Esophagus squamous epithelium (tissue), 5 donors: Measurements from ENCODE around the gene PSMD6. TPM values are rescaled to one million over a fixed set of nuclear protein-coding genes. Genes with fewer than 3 reads are reported as not detected.

Experiments
- DNase-seq: peaks from one replicate; lab custom pipeline; 2025; lab: John Stamatoyannopoulos, UW
- H3K27ac ChIP-seq, 4 donors: fragments of 200-600 bp; sonication (generic); one replicate each; pipeline ENCODE4 v1.5.1; 2016 to 2019; ENCODE audit warnings: mild to moderate bottlenecking in 1 of 4
- H3K27me3 ChIP-seq, 4 donors: fragments of 200-600 bp; sonication (generic); 1 replicate in 3 of 4; 2 replicates in 1 of 4; pipeline versions ENCODE4 v1.5.1 to v1.6.0; 2017 to 2021; ENCODE audit warnings: antibody characterized with exemption in 1 of 4
- H3K36me3 ChIP-seq, 3 donors: fragments of 200-600 bp; sonication (generic); one replicate each; pipeline ENCODE4 v1.5.1; 2016 to 2019
- H3K4me1 ChIP-seq, 3 donors: fragments of 200-600 bp; sonication (generic); one replicate each; pipeline ENCODE4 v1.5.1; 2017 to 2019
- H3K4me3 ChIP-seq, 4 donors: fragments of 200-600 bp; sonication (generic); 1 replicate in 3 of 4; 2 replicates in 1 of 4; pipeline ENCODE4 v1.5.1; 2016 to 2019; ENCODE audit warnings: mild to moderate bottlenecking in 2 of 4, moderate library complexity in 1 of 4
- H3K9me3 ChIP-seq, 3 donors: fragments of 200-600 bp; sonication (generic); one replicate each; pipeline ENCODE4 v1.5.1; 2016 to 2019
- CTCF ChIP-seq, 6 experiments: fragments of 450-650 bp in 4 of 6; fragments of 200-600 bp in 2 of 6; sonication (generic) in 2 of 6; IDR thresholded peaks; one replicate each; pipeline ENCODE4 v1.5.1; 2016 to 2019; ENCODE audit warnings: antibody characterized with exemption in 6 of 6, mild to moderate bottlenecking in 4 of 6, moderate library complexity in 4 of 6
- POLR2A ChIP-seq, 4 donors: fragments of 450-650 bp; IDR thresholded peaks; one replicate each; pipeline ENCODE4 v1.6.1; 2017; ENCODE audit warnings: antibody characterized with exemption in 4 of 4, mild to moderate bottlenecking in 4 of 4, moderate library complexity in 3 of 4
- WGBS, 2 donors: methylation state at CpG; one replicate each; pipeline ENCODE4 v1.1.5; 2018; 5-methylcytosine and 5-hydroxymethylcytosine counted together
- intact Hi-C: fragments of 100-400 bp; cut with DNase I; formaldehyde crosslinking; loops from one replicate; pipeline ENCODE4 v1.15.0; 2022
- total RNA-seq, 4 donors: library from RNA; depleted of rRNA; stranded (reverse); fragments of >200 nt; gene quantifications; one replicate each; pipeline ENCODE4 v1.1.0, GENCODE V29; 2016
- donor health status: DM: yes; HTN: yes; CAD: no.

The PSMD6 gene
- total RNA-seq, 4 donors from 2014 or later = 53.1 to 102 (median 81.6) TPM

DNA sequence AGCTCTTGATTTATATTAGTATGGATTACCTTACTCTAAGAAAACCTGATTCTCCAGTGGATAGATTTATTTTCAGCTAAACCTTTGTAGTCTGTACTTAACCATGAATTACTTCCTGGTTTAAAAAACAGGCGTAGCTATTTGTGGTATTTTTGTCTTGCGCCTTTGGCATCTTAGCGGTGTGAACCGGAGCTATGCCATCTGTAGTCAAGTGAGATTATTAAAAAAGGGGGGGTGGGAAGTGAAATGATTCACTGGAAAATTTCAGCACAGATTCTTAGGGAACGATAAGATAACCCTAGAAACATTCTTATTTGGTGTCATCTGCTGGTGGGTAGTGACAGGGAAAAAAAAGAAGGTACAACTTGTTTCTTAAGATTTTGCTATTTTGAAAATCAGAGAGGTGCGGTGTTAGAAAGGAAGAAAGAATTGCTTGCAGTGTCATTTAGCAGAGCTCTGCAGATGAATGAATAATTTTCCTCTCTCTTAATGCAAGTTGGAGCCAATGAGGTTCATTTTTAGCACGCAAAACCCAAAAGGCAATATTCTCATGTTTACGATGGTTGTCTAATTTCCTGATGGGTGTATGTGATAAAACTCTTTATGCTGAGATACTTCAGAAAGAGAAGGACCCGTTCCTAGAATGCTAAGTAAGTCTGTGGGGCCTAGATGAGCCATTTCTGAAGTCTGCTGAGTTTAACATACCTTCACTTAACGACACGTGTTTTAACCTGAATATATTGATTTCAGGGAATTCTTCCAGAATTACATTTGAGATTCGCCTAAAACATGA is 44.0 kb downstream of the PSMD6 start:
- intact Hi-C loops = no loop called here
- H3K9me3 ChIP-seq = no peaks in the 10 kb centered on the region
- peaks cover 0 to 45% (median 16%) of the 10 kb centered on the region in 3 donors for H3K36me3 ChIP-seq
- no peak for DNase-seq
- H3K4me3 ChIP-seq = no peak overlapping the region
- peak overlapping the region in 2 of 4 donors; percentile 6 to 18 for H3K27ac ChIP-seq
- TF ChIP-seq CTCF (IDR thresholded peaks at IDR 0.05) = peak in 1 of 6 experiments; percentile 20
- TF ChIP-seq POLR2A (IDR thresholded peaks at IDR 0.05) = no peak
- 56 to 61% methylated on average over 12 of the region's 12 CpGs for WGBS, 2 donors
- no peaks in the 10 kb centered on the region for H3K27me3 ChIP-seq
- H3K4me1 ChIP-seq = peaks cover 17 to 68% (median 28%) of the 10 kb centered on the region in 3 donors

DNA sequence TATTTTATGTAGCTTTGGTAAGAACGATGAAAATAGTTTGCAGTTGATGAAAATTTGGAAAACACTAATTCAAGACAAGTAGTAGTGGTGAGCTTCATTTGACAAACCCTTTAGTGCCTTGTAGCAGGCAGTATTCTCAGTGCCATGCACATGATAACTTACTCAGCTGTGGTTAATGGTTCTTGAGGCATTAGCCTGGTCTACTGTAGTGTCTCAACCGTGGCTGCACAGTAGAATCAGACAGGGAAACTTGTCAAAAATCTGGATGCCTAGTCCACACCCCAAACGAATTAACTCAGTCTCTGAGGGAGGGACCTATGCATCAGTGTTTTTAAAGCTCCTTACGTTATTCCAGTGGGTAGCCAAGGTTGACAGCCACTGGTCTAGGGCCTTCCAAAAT is 45.4 kb downstream of the PSMD6 start:
- DNase-seq = no peak
- Histone ChIP-seq H3K4me1 (peaks cover 21 to 77% (median 29%) of the 10 kb centered on the region in 3 donors), H3K27ac (peak overlapping the region in 1 of 4 donors; percentile 18), H3K36me3 (peaks cover 0 to 40% (median 11%) of the 10 kb centered on the region in 3 donors), H3K27me3 (no peaks in the 10 kb centered on the region), H3K9me3 (no peaks in the 10 kb centered on the region), H3K4me3 (no peak overlapping the region)
- WGBS, 2 donors = 50 to 73% methylated on average over 4 of the region's 4 CpGs
- intact Hi-C loops = no loop called here
- TF ChIP-seq CTCF (IDR thresholded peaks at IDR 0.05) (no peak), POLR2A (IDR thresholded peaks at IDR 0.05) (no peak)

- TF ChIP-seq POLR2A (IDR thresholded peaks at IDR 0.05) = no peak
- TF ChIP-seq CTCF (IDR thresholded peaks at IDR 0.05) = no peak
- intact Hi-C loops = no loop called here
Observed at GRCh38 chr3:63976872-63977200, 46.5 kb downstream of the PSMD6 start.

GRCh38 chr3:63976161-63976871 is 47.0 kb downstream of the PSMD6 start:
- no peak overlapping the region for H3K4me3 ChIP-seq
- peak overlapping the region; percentile 6 to 66 (median 50) for H3K27ac ChIP-seq
- TF ChIP-seq POLR2A (IDR thresholded peaks at IDR 0.05) = no peak
- no peak for TF ChIP-seq CTCF (IDR thresholded peaks at IDR 0.05)
- peaks cover 0 to 25% (median 10%) of the 10 kb centered on the region in 3 donors for H3K36me3 ChIP-seq
- peaks cover 27 to 93% (median 43%) of the 10 kb centered on the region in 3 donors for H3K4me1 ChIP-seq
- intact Hi-C loops = no loop called here
- no peaks in the 10 kb centered on the region for H3K27me3 ChIP-seq
- no peaks in the 10 kb centered on the region for H3K9me3 ChIP-seq
- 57 to 67% methylated on average over 4 of the region's 4 CpGs for WGBS, 2 donors
- DNase-seq = no peak

More at GRCh38 chr3:63976872-63977200, 46.5 kb downstream of the PSMD6 start:
- H3K27me3 ChIP-seq = no peaks in the 10 kb centered on the region
- no peak overlapping the region for H3K4me3 ChIP-seq
- peaks cover 27 to 88% (median 39%) of the 10 kb centered on the region in 3 donors for H3K4me1 ChIP-seq
- peak overlapping the region in 2 of 4 donors; percentile 63 to 66 for H3K27ac ChIP-seq
- H3K9me3 ChIP-seq = no peaks in the 10 kb centered on the region
- peaks cover 0 to 30% (median 11%) of the 10 kb centered on the region in 3 donors for H3K36me3 ChIP-seq
- WGBS, 2 donors = 78 to 83% methylated on average over 2 of the region's 2 CpGs
- no peak for DNase-seq

DNA sequence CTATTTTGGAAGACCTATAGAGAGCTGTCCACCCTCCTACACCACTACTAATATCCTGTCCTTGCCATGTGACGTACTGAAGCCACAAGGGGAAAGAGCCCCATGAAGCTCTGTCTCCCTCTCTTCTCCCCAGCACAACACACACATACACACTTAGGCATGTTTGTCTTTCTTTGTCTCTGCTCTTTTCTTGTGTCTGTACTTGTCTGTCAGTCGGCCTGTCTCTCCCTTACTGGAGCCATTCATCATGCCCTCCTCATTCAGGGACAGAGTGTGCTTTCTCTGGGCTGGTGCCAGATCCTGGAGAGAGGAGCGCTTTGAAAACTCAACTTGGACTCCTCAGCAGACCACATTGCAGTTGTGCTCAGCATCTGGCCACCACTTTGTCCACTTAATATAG is 47.6 kb downstream of the PSMD6 start:
- no peak for DNase-seq
- Histone ChIP-seq H3K36me3 (peaks cover 0 to 19% (median 5%) of the 10 kb centered on the region in 3 donors), H3K4me1 (peaks cover 27 to 96% (median 46%) of the 10 kb centered on the region in 3 donors), H3K27ac (peak overlapping the region; percentile 6 to 63 (median 42)), H3K9me3 (no peaks in the 10 kb centered on the region), H3K27me3 (no peaks in the 10 kb centered on the region), H3K4me3 (no peak overlapping the region)
- WGBS, 2 donors = 22 to 43% methylated on average over 2 to 3 of the region's 3 CpGs
- no peak for TF ChIP-seq POLR2A (IDR thresholded peaks at IDR 0.05)
- no peak for TF ChIP-seq CTCF (IDR thresholded peaks at IDR 0.05)
- intact Hi-C loops = no loop called here
